SHP77 treated with DMSO at 0.1 percent for 48 hours (cell line): ENCODE measurements around the gene SLC39A3.

Experiments used
- DNase-seq: peaks from one replicate; lab custom pipeline; 2025; lab: John Stamatoyannopoulos, UW

The SLC39A3 gene

GRCh38 chr19:2747349-2747748 lies 7.5 kb upstream of the SLC39A3 start:
- no peak for DNase-seq

GRCh38 chr19:2744113-2744512 lies 4.3 kb upstream of the SLC39A3 start:
- DNase-seq = no peak

GRCh38 chr19:2743099-2743498 lies 3.3 kb upstream of the SLC39A3 start:
- no peak for DNase-seq

- no peak for DNase-seq
Measured at GRCh38 chr19:2740314-2740656, 468 bp upstream of the SLC39A3 start.

GRCh38 chr19:2736550-2737190 lies 3.1 kb downstream of the SLC39A3 start:
- no peak for DNase-seq

GRCh38 chr19:2735374-2735773 lies 4.4 kb downstream of the SLC39A3 start:
- DNase-seq = no peak

GRCh38 chr19:2734589-2735288 lies 5.1 kb downstream of the SLC39A3 start:
- no peak for DNase-seq

GRCh38 chr19:2733930-2734588 lies 5.8 kb downstream of the SLC39A3 start:
- DNase-seq = no peak

- no peak for DNase-seq
Measured at GRCh38 chr19:2732883-2733282, 6.9 kb downstream of the SLC39A3 start.

GRCh38 chr19:2732157-2732725 lies 7.6 kb downstream of the SLC39A3 start:
- DNase-seq = no peak

- no peak for DNase-seq
Measured at GRCh38 chr19:2731181-2731995, 8.4 kb downstream of the SLC39A3 start.

GRCh38 chr19:2729943-2730818 lies 9.6 kb downstream of the SLC39A3 start:
- no peak for DNase-seq

- no peak for DNase-seq
Measured at GRCh38 chr19:2728783-2729387, 10.9 kb downstream of the SLC39A3 start.

GRCh38 chr19:2727640-2727944 lies 12.2 kb downstream of the SLC39A3 start:
- no peak for DNase-seq

- no peak for DNase-seq
Measured at GRCh38 chr19:2726904-2727639, 12.7 kb downstream of the SLC39A3 start.

- DNase-seq = no peak
Measured at GRCh38 chr19:2726160-2726855, 13.5 kb downstream of the SLC39A3 start.

GRCh38 chr19:2724148-2724557 lies 15.7 kb downstream of the SLC39A3 start:
- DNase-seq = no peak

- DNase-seq = no peak
Measured at GRCh38 chr19:2723747-2724146, 16.1 kb downstream of the SLC39A3 start.

- DNase-seq = no peak
Measured at GRCh38 chr19:2723345-2723715, 16.5 kb downstream of the SLC39A3 start.
